ENCODE data around the gene S100A11.

- TF ChIP-seq POLR2A (IDR thresholded peaks at IDR 0.05; ENCODE audit: low read depth, low read length), result no peak
- no peak for TF ChIP-seq TAF1 (IDR thresholded peaks at IDR 0.05; ENCODE audit: low read depth, low read length)
- no peak for TF ChIP-seq POLR2AphosphoS5 (IDR thresholded peaks at IDR 0.05; ENCODE audit: low read depth, low read length)
- TF ChIP-seq SPI1 (IDR thresholded peaks at IDR 0.05; ENCODE audit: low read depth, low read length), result no peak
- no peak for TF ChIP-seq PAX5 (IDR thresholded peaks at IDR 0.05; ENCODE audit: insufficient read depth, low read length, severe bottlenecking)
- TF ChIP-seq POU2F2 (IDR thresholded peaks at IDR 0.05; ENCODE audit: low read depth, low read length), result no peak
Observed at GRCh38 chr1:152061952-152062351, 25.1 kb upstream of the S100A11 start.

Data from GM12891 (cell line).